GM18867 (cell line): ENCODE data around the gene C2orf72.

ENCODE experiments used
- ATAC-seq: cut with Tn5 transposase; IDR thresholded peaks from one replicate; pipeline ENCODE4 v1.9.1; 2021; ENCODE audit warnings: mild to moderate bottlenecking, moderate library complexity; ENCODE audit not compliant: unreplicated experiment

Gene C2orf72

GRCh38 chr2:231041061-231041689, 3.9 kb downstream of the C2orf72 start:
- ATAC-seq = no peak

GRCh38 chr2:231043796-231044195, 6.5 kb downstream of the C2orf72 start:
- ATAC-seq = no peak

GRCh38 chr2:231046916-231047273, 9.6 kb downstream of the C2orf72 start:
- ATAC-seq = no peak

GRCh38 chr2:231047274-231047922, 10.1 kb downstream of the C2orf72 start:
- no peak for ATAC-seq

- no peak for ATAC-seq
Observed at GRCh38 chr2:231047923-231048915, 10.9 kb downstream of the C2orf72 start.

- ATAC-seq = no peak
Observed at GRCh38 chr2:231049286-231050017, 12.1 kb downstream of the C2orf72 start.

GRCh38 chr2:231050018-231050901, 12.9 kb downstream of the C2orf72 start:
- no peak for ATAC-seq

GRCh38 chr2:231051116-231051515, 13.8 kb downstream of the C2orf72 start:
- ATAC-seq = no peak

GRCh38 chr2:231052494-231053451, 15.4 kb downstream of the C2orf72 start:
- ATAC-seq = peak; percentile 68

GRCh38 chr2:231053846-231054245, 16.5 kb downstream of the C2orf72 start:
- no peak for ATAC-seq

GRCh38 chr2:231056453-231057416, 19.4 kb downstream of the C2orf72 start, which contains the start of gene PSMD1:
Gene PSMD1, plus strand, starts transcription at chr2:231056867. Its CDS starts 159 bp downstream, at chr2:231057026.
- peak; percentile 73 for ATAC-seq

- ATAC-seq = no peak
Observed at GRCh38 chr2:231057590-231057989, 20.3 kb downstream of the C2orf72 start.

GRCh38 chr2:231058761-231059550, 21.6 kb downstream of the C2orf72 start:
- ATAC-seq = no peak

GRCh38 chr2:231059756-231060155, 22.4 kb downstream of the C2orf72 start:
- no peak for ATAC-seq

- ATAC-seq = no peak
Observed at GRCh38 chr2:231062776-231063175, 25.5 kb downstream of the C2orf72 start.

- no peak for ATAC-seq
Observed at GRCh38 chr2:231063347-231063746, 26.0 kb downstream of the C2orf72 start.

GRCh38 chr2:231065966-231066365, 28.6 kb downstream of the C2orf72 start:
- ATAC-seq = no peak
